B cell (primary cell): ENCODE results near the gene NAPG. TPM values are rescaled to one million over a fixed set of nuclear protein-coding genes. Genes with fewer than 3 reads are reported as not detected.

Experiments
- ATAC-seq: fragments of 200-7000 bp; cut with Tn5 transposase; one replicate; pipeline ENCODE4 v1.10.0; 2021; ENCODE audit warnings: low read depth, mild to moderate bottlenecking, moderate number of reproducible peaks, moderate library complexity
- CTCF ChIA-PET: fragments of 350-600 bp; sonication (Branson Sonifier 250); formaldehyde crosslinking; loops from one replicate; lab custom pipeline; 2021; ENCODE audit warnings: antibody characterized with exemption, inconsistent platforms; lab: Charles Lee
- POLR2A ChIA-PET: fragments of 350-600 bp; sonication (Branson Sonifier 250); formaldehyde crosslinking; loops from one replicate; lab custom pipeline; 2021; ENCODE audit warnings: antibody characterized with exemption; lab: Charles Lee
- DNase-seq: peaks from one replicate; pipeline ENCODE4 v3.0.0; 2013
- H2AFZ ChIP-seq: 2 replicates; pipeline ENCODE4 v1.6.1; 2012; ENCODE audit warnings: mild to moderate bottlenecking, low read depth, low read length; ENCODE audit not compliant: insufficient read depth, poor library complexity, severe bottlenecking
- H3K27ac ChIP-seq, 2 donors: 1 replicate in 1 of 2; 2 replicates in 1 of 2; pipeline ENCODE4 v1.5.1; 2012 to 2013; ENCODE audit warnings: low read length in 2 of 2, mild to moderate bottlenecking in 2 of 2, moderate library complexity in 1 of 2
- H3K27me3 ChIP-seq, 4 experiments: fragments of 200-600 bp in 1 of 4; sonication (generic) in 1 of 4; replicated peaks in 1 of 4; 1 replicate in 2 of 4; 2 replicates in 2 of 4; pipeline versions ENCODE4 v1.6.1 to v1.7.0; 2013 to 2016; ENCODE audit warnings: low read length in 3 of 4, mild to moderate bottlenecking in 2 of 4, mixed read lengths in 1 of 4, moderate library complexity in 1 of 4; ENCODE audit not compliant: insufficient read depth in 4 of 4, control insufficient read depth in 3 of 4; ENCODE audit errors: control extremely low read depth in 1 of 4
- H3K36me3 ChIP-seq, 2 experiments: replicated peaks in 1 of 2; 1 replicate in 1 of 2; 2 replicates in 1 of 2; pipeline versions ENCODE4 v1.6.1 to v1.7.1; 2013; ENCODE audit warnings: low read length in 1 of 2; ENCODE audit not compliant: insufficient read depth in 2 of 2, control insufficient read depth in 1 of 2; ENCODE audit errors: control extremely low read depth in 1 of 2, extremely low read depth in 1 of 2
- H3K4me1 ChIP-seq, 2 donors: fragments of 200-600 bp in 1 of 2; sonication (generic) in 1 of 2; 1 replicate in 1 of 2; 2 replicates in 1 of 2; pipeline versions ENCODE4 v1.5.1 to v1.6.1; 2013 to 2017; ENCODE audit warnings: low read length in 2 of 2; ENCODE audit not compliant: control insufficient read depth in 2 of 2, insufficient read depth in 2 of 2
- H3K4me2 ChIP-seq: replicated peaks from 2 replicates; pipeline ENCODE3; 2012; ENCODE audit warnings: mild to moderate bottlenecking, low read depth, low read length; ENCODE audit not compliant: poor library complexity, severe bottlenecking
- H3K4me3 ChIP-seq, 5 experiments: fragments of 200-600 bp in 1 of 5; sonication (generic) in 1 of 5; 1 replicate in 3 of 5; 2 replicates in 2 of 5; pipeline versions ENCODE4 v1.5.1 to v1.7.0; 2011 to 2016; ENCODE audit warnings: low read length in 4 of 5, mild to moderate bottlenecking in 4 of 5, low read depth in 2 of 5, control low read depth in 1 of 5, moderate library complexity in 1 of 5; ENCODE audit not compliant: insufficient read depth in 1 of 5; ENCODE audit errors: control extremely low read depth in 1 of 5, extremely low read depth in 1 of 5
- H3K79me2 ChIP-seq: fragments of 200-600 bp; sonication (generic); one replicate; pipeline ENCODE4 v1.6.0; 2016; ENCODE audit warnings: low read length; ENCODE audit not compliant: control insufficient read depth, insufficient read depth
- H3K9ac ChIP-seq: fragments of 200-600 bp; sonication (generic); 2 replicates; pipeline ENCODE4 v1.6.1; 2017; ENCODE audit warnings: mild to moderate bottlenecking, low read length, moderate library complexity
- H3K9me3 ChIP-seq, 3 donors: one replicate each; pipeline versions ENCODE4 v1.6.1 to v1.7.1; 2013; ENCODE audit warnings: low read length in 2 of 3; ENCODE audit not compliant: control insufficient read depth in 2 of 3, insufficient read depth in 1 of 3; ENCODE audit errors: control extremely low read depth in 1 of 3
- H4K20me1 ChIP-seq: 2 replicates; pipeline ENCODE4 v1.6.0; 2012; ENCODE audit warnings: mild to moderate bottlenecking, low read length; ENCODE audit not compliant: insufficient read depth, control insufficient read depth, poor library complexity, severe bottlenecking
- H3K27ac Mint-ChIP-seq: one replicate; pipeline ENCODE4 v1.8.0; 2021; ENCODE audit warnings: mixed read lengths
- H3K27me3 Mint-ChIP-seq: one replicate; pipeline ENCODE4 v1.8.0; 2021; ENCODE audit warnings: mixed read lengths
- H3K4me1 Mint-ChIP-seq: one replicate; pipeline ENCODE4 v1.8.0; 2021; ENCODE audit warnings: mixed read lengths
- H3K4me3 Mint-ChIP-seq: one replicate; pipeline ENCODE4 v1.8.0; 2021; ENCODE audit warnings: mixed read lengths
- H3K9me3 Mint-ChIP-seq: one replicate; pipeline ENCODE4 v1.8.0; 2022; ENCODE audit warnings: mixed read lengths; ENCODE audit not compliant: insufficient read depth
- CTCF ChIP-seq: fragments of 200-600 bp; IDR thresholded peaks from one replicate; pipeline ENCODE4 v1.8.0; 2022; ENCODE audit warnings: antibody characterized with exemption, mild to moderate bottlenecking
- EZH2 ChIP-seq: IDR thresholded peaks from 2 replicates; pipeline ENCODE4 v1.6.1; 2012; ENCODE audit warnings: borderline replicate concordance, low read depth, mild to moderate bottlenecking, moderate library complexity, low read length; ENCODE audit not compliant: insufficient read depth, poor library complexity, severe bottlenecking
- WGBS: methylation state at CpG from one replicate; pipeline ENCODE4 v1.1.5; 2013; ENCODE audit warnings: missing lambda C conversion rate; ENCODE audit not compliant: insufficient coverage; 5-methylcytosine and 5-hydroxymethylcytosine counted together
- intact Hi-C: fragments of 100-400 bp; cut with micrococcal nuclease; formaldehyde crosslinking; loops from one replicate; pipeline ENCODE4 v1.10.0; 2022
- polyA plus RNA-seq: library from polyadenylated mRNA; depleted of rRNA; stranded (reverse); fragments of >200 nt; gene quantifications from 2 replicates; pipeline ENCODE4 v1.2.3, GENCODE V29; 2012
- total RNA-seq, 2 donors: library from RNA; stranded (reverse); fragments of 120-200 nt in 1 of 2; gene quantifications; 1 replicate in 1 of 2; 2 replicates in 1 of 2; pipeline versions ENCODE4 v1.2.3 to v1.2.4, GENCODE V29; 2013 to 2022

The NAPG gene
- total and polyA plus RNA-seq, 2 donors (not counting 1 experiment from before 2014, with no cell fraction given), result 9.4 to 31.8 TPM

- no peak overlapping the region for H3K4me3 Mint-ChIP-seq
- H3K9ac ChIP-seq, result no peak overlapping the region
- ATAC-seq, result no peak
- peaks cover 3% of the 10 kb centered on the region in 2 donors for H3K4me1 ChIP-seq
- H2AFZ ChIP-seq, result no peak overlapping the region
- H3K79me2 ChIP-seq, result no peaks in the 10 kb centered on the region
- ChIA-PET POLR2A (no interaction called here), CTCF (no interaction called here)
- H3K27ac Mint-ChIP-seq, result no peak overlapping the region
- H3K27me3 ChIP-seq, result no peaks in the 10 kb centered on the region
- TF ChIP-seq CTCF (no peak), EZH2 (no peak)
- H3K27me3 Mint-ChIP-seq, result peaks cover 3% of the 10 kb centered on the region
- no CpG with 5 or more reads among the region's 2 CpGs for WGBS
- no peaks in the 10 kb centered on the region for H3K36me3 ChIP-seq
- DNase-seq, result no peak
- H3K9me3 Mint-ChIP-seq, result no peaks in the 10 kb centered on the region
- H3K9me3 ChIP-seq, result peaks cover 0 to 2% (median 0%) of the 10 kb centered on the region in 3 donors
- no peak overlapping the region for H3K27ac ChIP-seq
- no peaks in the 10 kb centered on the region for H4K20me1 ChIP-seq
- intact Hi-C loops, result loop anchor here (10.0 kb wide), 1 partner anchor 211 kb away; no protein-coding TSS in a partner anchor
- H3K4me2 ChIP-seq, result no peak overlapping the region
- H3K4me1 Mint-ChIP-seq, result peaks cover 4% of the 10 kb centered on the region
- H3K4me3 ChIP-seq, result no peak overlapping the region
These were observed 29.9 kb upstream of the NAPG start for GRCh38 chr18:10495936-10496335.

DNA sequence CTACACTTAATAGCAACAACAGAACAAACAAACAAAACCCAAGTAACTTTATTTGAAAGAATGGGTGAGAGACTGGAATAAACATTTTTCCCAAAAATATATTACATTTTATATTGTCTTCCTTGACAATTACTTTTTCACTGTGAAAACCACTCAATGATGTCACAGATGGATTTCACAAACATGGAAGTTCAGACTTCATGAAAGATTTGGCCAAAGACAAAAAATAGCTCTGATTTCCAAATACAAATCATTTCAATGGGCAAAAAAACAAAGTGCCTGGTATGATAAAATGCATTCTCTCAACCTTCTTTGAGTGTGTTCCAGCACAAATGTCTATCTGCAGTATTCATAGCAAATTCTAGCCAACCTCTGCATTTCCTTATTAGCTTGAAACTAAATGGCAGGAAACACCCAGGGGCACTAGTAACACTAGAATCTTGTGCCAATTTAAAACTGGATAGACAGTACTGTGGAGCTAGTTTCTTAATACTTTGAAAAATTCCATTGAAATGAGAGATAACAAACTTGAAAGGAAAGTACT lies 28.5 kb upstream of the NAPG start:
- Mint-ChIP-seq H3K27me3 (peaks cover 5% of the 10 kb centered on the region), H3K4me3 (no peak overlapping the region), H3K27ac (no peak overlapping the region), H3K4me1 (no peaks in the 10 kb centered on the region), H3K9me3 (no peaks in the 10 kb centered on the region)
- H3K27ac ChIP-seq, result no peak overlapping the region
- no peaks in the 10 kb centered on the region for H4K20me1 ChIP-seq
- no peak for ATAC-seq
- no peaks in the 10 kb centered on the region for H3K36me3 ChIP-seq
- H3K79me2 ChIP-seq, result no peaks in the 10 kb centered on the region
- DNase-seq, result no peak
- no peaks in the 10 kb centered on the region for H3K27me3 ChIP-seq
- POLR2A ChIA-PET, result no interaction called here
- H3K4me3 ChIP-seq, result no peak overlapping the region
- CTCF ChIA-PET, result interaction anchor here (1.1 to 1.5 kb wide), 2 partner anchors 13 to 22 kb away, joined by 3 to 4 read pairs; no protein-coding TSS in a partner anchor
- no peaks in the 10 kb centered on the region for H3K4me1 ChIP-seq
- H3K9me3 ChIP-seq, result peaks cover 0 to 3% (median 0%) of the 10 kb centered on the region in 3 donors
- H3K9ac ChIP-seq, result no peak overlapping the region
- intact Hi-C loops, result loop anchor here (10.0 kb wide), 1 partner anchor 212 kb away; no protein-coding TSS in a partner anchor
- TF ChIP-seq CTCF, result no peak
- TF ChIP-seq EZH2, result no peak
- H3K4me2 ChIP-seq, result no peak overlapping the region
- no peak overlapping the region for H2AFZ ChIP-seq
